OCI-M1 (cell line): ENCODE data around the gene TPD52L2.
"Not testable (repeated sequence)": the region's sequence is repeated elsewhere in the genome, so short reads cannot be mapped to it uniquely, and the experiment has no call there.

Experiments used
- DNase-seq: peaks from one replicate; lab custom pipeline; 2025; lab: John Stamatoyannopoulos, UW

The TPD52L2 gene

GRCh38 chr20:63855363-63856097 lies 9.5 kb upstream of the TPD52L2 start:
- no peak for DNase-seq

GRCh38 chr20:63856098-63856511 lies 9.0 kb upstream of the TPD52L2 start:
- DNase-seq: no peak

DNA sequence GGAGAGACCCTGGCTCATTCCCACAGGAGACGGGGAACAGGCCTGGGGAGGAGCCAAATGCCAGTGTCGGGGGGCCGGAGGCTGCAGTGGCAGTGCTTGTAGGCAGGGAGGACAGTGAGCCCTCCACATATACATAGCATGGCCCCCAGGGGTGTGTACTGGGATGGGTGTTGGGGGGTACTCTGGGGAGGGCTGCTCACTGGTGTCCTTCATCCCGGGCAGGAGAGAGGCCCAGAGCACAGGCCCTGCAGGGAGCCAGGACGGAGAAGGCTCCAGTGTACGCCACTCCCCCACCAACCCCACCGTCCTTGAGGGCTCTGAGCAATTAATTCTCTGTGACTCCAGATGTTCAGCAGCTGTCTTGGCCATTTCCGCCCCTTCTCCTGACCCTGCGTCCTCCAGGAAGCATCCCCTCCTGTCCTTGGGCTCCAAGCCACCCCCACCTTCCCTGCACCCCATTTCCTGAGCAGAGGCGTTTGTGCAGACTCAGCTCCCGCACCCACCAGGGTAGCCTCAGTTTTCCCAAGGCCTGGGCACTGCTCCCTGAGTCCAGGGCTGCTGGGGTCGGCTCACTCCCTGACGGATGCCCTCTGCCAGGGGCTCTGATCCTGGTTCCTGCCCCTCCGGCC lies 7.2 kb upstream of the TPD52L2 start:
- DNase-seq: no peak

DNA sequence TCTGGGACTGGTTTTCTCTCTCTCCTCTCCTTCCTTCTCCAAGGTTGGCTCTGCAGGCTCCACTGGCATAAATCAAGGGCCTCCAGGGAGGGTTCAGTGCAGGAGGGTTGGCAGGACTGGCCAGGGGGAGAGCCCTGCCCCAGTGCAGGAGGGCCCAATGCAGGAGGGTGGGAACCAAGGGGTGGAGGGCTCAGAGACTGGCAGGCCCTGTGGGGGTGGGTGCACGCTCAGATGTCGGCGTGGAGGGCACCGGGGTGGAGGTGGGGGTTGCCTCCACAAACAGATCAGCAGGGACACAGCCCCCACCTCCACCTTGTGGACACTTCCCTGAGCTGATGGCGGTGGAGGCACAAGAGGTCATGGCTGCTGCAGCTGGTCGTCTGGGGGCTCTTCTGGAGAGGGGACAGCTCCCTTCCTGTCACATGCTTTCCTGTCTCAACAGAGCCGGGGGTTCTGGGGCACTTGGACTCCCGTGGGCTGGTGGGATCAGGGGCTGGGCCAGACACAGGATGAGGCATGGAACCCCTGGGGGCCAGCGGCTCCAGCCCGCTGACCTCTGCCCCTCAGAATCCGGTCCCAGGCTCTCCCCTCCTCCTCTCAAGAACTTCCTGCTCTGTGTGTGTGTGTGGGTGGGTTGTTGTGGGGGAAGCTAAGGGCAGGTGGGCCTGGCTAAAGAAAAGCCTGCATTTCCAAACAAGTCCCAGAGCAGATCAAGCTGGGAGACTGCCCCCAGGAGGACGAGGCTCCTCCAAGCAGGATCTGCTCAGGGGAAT lies 6.5 kb upstream of the TPD52L2 start:
- peak; percentile 58 for DNase-seq

- DNase-seq: no peak
Measured at GRCh38 chr20:63859166-63859699, 5.8 kb upstream of the TPD52L2 start.

GRCh38 chr20:63860325-63861051 lies 4.6 kb upstream of the TPD52L2 start:
- DNase-seq: no peak

DNA sequence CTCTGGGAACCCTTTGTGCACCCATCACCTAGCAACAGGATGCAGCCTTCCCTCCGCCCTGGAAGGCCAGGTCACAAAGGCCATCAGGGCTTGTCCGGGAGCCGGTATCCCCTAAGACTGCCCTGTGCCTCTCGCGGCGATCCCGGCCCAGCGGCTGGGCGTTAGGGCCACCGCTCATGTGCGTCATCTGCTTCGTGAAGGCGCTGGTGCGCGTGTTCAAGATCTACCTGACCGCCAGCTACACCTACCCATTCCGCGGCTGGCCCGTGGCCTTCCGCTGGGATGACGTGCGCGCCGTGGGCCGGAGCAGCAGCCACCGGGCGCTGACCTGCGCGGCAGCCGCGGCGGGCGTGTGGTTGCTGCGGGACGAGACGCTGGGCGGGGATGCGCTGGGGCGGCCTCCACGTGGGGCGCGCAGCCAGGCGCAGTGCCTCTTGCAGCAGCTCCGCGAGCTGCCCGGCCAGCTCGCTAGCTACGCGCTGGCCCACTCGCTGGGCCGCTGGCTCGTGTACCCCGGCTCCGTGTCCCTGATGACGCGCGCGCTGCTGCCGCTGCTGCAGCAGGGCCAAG lies 3.6 kb upstream of the TPD52L2 start, which contains the start of gene ABHD16B:
Gene ABHD16B (plus strand): TSS at position 134 of the 570 bp plus-strand sequence. CDS start 43 bp downstream, at position 177.
- no peak for DNase-seq

DNA sequence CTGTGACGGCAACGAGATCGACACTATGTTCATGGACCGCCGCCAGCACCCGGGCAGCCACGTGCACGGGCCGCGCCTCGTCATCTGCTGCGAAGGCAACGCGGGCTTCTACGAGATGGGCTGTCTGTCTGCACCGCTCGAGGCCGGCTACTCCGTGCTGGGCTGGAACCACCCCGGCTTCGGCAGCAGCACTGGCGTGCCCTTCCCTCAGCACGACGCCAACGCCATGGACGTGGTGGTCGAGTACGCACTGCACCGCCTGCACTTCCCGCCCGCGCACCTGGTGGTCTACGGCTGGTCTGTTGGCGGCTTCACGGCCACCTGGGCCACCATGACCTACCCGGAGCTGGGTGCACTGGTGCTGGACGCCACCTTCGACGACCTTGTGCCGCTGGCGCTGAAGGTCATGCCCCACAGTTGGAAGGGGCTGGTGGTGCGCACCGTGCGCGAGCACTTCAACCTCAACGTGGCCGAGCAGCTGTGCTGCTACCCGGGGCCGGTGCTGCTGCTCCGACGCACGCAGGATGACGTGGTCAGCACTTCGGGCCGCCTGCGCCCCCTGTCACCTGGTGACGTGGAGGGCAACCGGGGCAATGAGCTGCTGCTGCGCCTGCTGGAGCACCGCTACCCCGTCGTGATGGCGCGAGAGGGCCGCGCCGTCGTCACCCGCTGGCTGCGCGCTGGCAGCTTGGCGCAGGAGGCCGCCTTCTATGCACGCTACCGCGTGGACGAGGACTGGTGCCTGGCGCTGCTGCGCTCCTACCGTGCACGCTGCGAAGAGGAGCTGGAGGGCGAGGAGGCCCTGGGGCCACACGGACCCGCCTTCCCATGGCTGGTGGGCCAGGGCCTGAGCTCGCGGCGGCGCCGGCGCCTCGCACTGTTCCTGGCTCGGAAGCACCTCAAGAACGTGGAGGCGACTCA lies 2.8 kb upstream of the TPD52L2 start:
- DNase-seq: no peak

GRCh38 chr20:63863021-63863797 lies 1.9 kb upstream of the TPD52L2 start:
- DNase-seq: no peak

GRCh38 chr20:63863798-63864544 lies 1.1 kb upstream of the TPD52L2 start:
- peak; percentile 95 for DNase-seq

- no peak for DNase-seq
Measured at GRCh38 chr20:63864545-63864977, 509 bp upstream of the TPD52L2 start.

DNA sequence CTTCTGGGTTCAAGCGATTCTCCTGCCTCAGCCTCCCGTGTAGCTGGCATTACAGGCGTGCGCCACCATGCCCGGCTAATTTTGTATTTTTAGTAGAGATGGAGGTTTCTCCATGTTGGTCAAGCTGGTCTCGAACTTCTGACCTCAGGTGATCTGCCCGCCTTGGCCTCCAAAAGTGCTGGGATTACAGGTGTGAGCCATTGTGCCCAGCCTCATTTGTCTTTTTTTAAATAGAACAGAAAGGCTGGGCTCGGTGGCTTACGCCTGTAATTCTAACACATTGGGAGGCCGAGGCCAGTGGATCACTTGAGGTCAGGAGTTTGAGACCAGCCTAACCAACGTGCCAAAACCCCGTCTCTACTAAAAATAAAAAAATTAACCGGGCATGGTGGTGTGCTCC lies 2.0 kb downstream of the TPD52L2 start:
- DNase-seq: not testable (repeated sequence)

- DNase-seq: no peak
Measured at GRCh38 chr20:63868264-63868663, 3.2 kb downstream of the TPD52L2 start.

DNA sequence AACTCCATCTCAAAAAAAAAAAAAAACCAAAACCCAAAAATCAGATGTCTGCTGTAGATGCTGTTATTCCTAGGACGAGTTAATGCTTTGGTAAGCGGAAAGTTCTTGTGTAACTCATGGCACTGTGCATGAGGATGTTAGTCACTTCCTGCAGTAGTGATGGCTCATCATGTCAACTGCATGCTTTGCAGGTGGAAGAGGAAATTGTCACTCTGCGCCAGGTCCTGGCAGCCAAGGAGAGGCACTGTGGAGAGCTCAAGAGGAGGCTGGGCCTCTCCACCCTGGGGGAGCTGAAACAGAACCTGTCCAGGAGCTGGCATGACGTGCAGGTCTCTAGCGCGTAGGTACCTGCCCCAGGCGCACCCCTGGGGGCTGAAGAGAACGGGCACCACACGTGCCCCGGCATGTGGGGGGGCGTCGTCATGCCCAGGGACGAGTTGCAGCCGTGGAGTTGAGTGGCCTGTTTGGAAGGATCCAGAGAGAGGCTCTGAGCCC lies 8.5 kb downstream of the TPD52L2 start:
- no peak for DNase-seq

DNA sequence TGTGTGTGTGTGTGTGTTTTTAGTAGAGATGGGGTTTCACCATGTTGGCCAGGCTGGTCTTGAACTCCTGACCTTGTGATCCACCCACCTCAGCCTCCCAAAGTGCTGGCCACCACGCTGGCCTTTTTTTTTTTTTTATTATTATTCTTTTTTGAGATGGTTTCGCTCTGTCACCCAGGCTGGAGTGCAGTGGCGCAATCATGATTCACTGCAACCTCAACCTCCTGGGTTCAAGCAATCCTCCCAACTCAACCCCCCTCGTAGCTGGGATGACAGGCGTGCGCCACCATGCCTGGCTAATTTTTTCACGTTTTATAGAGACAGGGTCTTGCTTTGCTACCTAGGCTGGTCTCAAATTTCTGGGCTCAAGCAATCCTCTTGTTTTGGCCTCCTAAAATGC lies 9.2 kb downstream of the TPD52L2 start:
- DNase-seq: not testable (repeated sequence)

GRCh38 chr20:63876489-63877036 lies 11.5 kb downstream of the TPD52L2 start:
- DNase-seq: no peak

GRCh38 chr20:63877755-63878470 lies 12.8 kb downstream of the TPD52L2 start:
- no peak for DNase-seq
